NCI-H2227 (cell line): ENCODE measurements around the gene TCN1.
"Not testable (repeated sequence)": the region's sequence is repeated elsewhere in the genome, so short reads cannot be mapped to it uniquely, and the experiment has no call there.

Experiments used
- DNase-seq: peaks from one replicate; lab custom pipeline; 2025; ENCODE audit not compliant: unreplicated experiment; lab: John Stamatoyannopoulos, UW

TCN1 gene, protein sequence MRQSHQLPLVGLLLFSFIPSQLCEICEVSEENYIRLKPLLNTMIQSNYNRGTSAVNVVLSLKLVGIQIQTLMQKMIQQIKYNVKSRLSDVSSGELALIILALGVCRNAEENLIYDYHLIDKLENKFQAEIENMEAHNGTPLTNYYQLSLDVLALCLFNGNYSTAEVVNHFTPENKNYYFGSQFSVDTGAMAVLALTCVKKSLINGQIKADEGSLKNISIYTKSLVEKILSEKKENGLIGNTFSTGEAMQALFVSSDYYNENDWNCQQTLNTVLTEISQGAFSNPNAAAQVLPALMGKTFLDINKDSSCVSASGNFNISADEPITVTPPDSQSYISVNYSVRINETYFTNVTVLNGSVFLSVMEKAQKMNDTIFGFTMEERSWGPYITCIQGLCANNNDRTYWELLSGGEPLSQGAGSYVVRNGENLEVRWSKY

DNA sequence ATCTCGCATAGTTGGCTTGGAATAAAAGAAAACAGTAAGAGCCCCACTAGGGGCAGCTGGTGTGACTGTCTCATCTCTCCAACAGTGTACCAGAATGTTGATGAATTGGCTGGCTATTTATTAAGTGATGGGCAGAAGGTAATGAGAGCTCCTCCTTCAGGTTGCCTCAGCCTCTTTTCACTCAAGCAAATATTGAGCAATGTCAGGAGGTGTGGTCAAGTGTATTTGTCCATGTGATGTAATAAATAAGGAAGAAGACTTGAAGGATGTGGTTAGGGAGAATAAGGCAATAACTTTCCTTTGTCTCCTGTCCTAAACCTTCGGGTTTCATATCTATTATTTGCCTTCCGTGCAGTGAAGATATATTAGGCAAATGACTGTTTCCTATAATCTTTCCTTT is at the start of gene TCN1:
TSS of gene TCN1 (minus strand) at position 91 of the 400 bp plus-strand sequence. CDS start at position 74, 17 bp downstream.
- DNase-seq = no peak

DNA sequence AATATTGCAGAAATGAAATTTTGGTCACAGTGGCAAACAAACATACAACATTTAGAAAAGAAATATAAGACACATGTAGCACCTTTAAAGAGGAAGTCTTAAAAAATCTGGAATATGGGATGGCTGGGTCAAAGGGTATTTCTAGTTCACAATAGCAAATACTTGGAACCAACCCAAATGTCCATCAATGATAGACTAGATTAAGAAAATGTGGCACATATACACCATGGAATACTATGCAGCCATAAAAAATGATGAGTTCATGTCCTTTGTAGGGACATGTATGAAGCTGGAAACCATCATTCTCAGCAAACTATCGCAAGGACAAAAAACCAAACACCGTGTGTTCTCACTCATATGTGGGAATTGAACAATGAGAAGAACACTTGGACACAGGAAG is 37.3 kb upstream of the TCN1 start:
- DNase-seq = not testable (repeated sequence)

DNA sequence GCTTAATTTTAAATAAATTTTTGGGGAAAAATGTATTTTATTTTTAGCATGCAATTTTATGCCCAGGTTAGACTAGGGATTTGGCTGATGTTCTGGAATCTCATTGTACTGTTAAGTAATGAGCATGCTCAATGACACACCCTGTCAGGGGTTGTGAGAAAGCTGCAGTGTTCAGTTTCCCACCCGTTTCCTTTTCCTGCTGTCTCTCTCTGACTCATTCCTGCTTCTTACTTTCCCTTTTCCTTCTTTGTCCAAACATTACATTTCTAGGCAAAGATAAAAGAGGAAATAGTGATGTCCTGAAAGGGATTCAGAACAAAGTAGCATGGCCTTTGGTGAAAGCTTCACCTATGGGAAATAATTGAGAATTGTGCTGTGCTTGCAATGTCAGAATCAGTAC is 35.0 kb upstream of the TCN1 start:
- no peak for DNase-seq

DNA sequence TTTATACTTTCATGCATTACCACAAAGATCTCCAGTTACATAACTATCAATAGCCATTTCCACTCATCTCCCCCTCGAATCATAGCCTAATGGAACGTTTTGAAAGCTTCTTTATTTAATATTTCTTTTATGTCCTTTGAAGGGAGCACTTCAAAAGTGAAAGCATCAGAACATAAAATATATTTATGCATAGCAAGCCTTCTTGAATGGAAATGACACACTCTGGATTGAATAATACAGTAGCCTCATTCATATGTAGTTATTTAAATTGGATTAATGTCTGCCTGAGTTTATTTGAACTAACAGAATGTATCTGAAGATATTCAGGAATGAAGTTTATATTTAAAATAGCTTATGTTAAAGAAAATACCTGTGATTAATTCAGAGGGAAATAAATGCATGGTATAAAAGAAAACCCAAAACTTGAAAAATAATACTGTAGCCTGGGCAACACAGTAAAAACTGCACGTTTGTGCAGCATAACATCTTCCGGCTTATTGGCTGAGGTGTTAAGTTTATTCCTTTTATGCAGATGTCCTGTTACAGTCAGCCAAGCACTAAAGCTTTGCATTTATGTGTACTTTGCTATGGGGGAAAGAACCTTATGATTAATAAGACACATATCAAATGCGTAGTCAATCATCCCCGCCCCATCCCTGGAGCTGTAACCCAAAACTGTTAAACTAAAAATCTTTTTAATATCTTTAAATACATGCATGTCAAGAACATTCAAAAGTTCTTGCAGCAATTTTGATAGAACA is 34.3 kb upstream of the TCN1 start:
- DNase-seq = no peak

DNA sequence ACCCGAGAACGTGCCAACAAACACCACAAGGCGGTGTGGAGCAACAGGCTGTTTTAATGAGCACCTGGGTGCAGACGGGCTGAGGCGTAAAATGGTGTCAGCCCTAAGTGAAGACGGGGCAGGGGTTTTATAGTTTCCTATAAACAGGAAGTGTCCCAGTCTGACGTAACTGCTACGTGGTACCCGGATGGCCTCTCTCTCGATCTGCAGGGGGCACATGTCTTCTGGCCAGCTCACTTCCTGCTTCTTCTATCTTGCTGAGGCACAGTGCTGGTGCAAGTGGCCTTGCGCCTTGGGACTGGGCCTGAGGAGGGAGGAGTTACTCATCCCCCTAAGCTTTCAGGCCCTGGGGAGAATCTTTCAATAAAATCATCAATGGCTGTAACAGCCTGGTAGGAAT is 33.2 kb upstream of the TCN1 start:
- no peak for DNase-seq

DNA sequence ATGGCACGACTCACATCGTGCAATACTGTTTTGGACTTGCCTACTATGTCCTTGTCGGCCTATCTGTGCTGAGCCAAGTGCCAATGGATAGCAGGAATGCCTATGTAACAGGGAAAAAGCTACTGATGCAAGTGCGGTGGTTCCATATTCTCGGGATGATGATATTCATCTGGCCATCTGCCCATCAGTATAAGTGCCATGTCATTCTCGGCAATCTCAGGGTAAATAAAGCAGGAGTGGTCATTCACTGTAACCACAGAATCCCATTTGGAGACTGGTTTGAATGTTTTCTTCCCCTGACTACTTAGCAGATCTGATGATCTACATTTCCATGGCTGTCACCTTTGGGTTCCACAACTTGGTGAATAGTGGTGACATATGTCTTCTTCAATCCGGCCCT is 32.4 kb upstream of the TCN1 start:
- DNase-seq = no peak

DNA sequence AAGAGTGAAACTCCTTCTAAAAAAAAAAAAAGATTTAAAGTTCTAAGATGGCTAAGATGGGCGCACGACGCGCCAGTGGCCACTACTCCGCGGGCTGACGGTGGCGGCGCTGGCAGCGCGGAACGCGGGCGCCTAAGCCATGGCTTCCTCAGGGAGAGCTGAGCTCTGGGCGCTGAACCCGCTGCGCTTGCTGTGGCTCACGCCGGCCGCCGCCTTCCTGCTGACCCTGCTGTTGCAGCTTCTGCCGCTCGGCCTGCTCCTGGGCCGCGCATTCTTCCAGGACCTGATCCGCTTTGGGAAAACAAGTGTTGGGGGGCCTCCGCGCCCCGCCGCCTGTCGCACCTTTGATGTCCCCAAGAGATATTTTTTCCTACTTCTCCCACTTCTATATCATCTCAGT is 31.8 kb upstream of the TCN1 start:
- DNase-seq = no peak

DNA sequence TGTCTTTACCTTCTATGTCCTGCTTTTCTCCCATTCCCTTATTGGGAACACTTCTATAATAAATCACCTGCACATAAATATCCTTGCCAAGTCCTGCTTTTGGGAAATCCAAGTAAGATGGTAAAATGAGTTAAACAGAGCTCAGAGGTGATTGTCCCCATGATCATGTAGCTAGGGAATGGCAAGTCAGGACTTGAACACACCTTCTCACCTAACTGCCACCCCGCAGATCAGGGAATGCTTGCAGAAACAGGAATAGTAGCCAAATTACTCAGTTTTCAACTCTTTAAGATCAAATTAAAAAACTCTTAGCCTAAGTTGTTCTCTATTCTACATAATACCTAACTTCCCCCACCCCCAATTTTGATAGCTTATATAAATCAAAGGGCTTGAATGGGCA is 28.3 kb upstream of the TCN1 start:
- DNase-seq = no peak

DNA sequence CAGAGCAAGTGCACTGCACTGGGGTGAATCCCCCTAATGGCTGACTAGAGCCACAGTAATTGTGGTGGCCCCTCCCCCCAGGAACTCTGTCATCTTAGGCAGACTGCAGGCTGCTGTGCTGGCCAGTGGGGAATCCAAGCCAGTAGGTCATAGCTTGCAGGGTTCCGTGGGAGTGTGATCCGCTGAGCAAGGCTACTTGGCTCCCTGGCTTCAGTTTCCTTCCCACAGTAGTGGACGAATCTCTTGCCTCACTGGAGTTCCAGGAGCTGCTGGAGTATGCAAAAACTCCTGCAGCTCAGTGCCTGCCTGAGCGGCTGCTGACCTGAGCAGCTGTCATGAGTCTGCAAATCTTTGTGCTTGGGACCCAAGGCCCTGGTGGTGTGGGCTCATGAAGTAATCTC is 25.5 kb upstream of the TCN1 start:
- no peak for DNase-seq

DNA sequence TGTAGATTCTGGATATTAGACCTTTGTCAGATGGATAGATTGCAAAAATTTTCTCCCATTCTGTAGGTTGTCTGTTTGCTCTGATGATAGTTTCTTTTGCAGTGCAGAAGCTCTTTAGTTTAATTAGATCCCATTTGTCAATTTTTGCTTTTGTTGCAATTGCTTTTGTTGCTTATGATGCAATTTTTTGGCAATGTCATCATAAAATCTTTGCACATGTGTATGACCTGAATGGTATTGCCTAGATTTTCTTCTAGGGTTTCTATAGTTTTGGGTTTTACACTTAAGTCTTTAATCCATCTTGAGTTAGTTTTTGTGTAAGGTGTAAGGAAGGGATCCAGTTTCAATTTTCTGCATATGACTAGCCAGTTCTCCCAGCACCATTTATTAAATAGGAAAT is 20.9 kb upstream of the TCN1 start:
- not testable (repeated sequence) for DNase-seq

DNA sequence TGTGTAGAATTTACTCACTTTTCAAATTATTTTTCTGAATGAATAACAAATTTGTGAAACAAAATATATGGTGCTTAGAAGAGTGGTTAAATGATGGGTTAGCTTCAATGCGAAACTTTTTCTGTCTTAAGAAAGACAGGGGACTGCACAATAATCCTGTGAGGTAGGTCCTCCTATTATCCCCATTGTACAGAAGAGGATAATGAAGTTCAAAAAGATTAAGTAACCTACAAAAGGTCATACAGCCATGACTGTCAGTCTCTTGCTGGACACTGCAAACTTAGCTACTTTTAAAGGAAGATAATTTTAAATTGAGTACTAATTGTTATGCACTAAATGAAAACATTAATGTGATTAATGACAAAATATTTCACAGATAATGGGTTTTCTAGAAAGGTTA is 17.3 kb upstream of the TCN1 start:
- no peak for DNase-seq

DNA sequence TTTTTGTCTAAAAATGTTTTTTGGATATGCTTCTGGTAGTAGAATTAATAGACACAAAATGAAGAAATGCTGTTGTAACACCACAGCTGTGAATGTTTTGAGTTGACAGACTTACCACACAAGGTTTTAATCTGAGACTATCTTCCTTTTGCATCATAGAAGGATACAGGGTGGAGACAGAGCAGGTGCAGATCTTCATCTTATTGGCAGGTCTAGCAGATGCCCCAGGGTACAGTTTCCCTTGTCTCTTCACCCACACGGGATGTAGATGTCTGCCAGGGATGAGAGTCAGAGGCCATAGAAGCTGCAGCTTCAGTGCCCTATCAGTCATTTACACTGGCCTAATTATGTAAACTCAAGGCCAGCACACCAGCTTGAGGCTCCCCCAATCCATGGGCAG is 13.3 kb upstream of the TCN1 start:
- DNase-seq = no peak

DNA sequence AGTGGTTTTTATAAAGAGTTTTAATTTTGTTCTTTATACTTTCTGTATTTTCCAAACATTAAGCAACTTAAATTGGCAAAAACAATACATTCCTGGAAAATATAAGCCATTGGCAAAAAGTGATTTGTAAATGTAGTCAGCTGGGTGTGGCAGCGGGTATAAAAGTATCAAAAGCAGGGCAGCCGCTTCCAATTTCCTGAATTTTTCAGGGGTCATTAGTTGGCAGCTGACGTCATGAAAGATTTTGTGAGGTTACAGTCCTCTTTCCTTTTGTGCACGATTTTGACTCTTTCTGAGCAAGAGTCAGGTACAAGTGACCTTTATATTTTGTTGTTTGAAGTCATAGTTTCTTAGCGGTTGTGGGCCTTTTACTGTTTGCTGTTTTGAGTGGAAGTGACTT is 12.3 kb upstream of the TCN1 start, which contains the start of gene OOSP3:
TSS of gene OOSP3 (plus strand) at position 208 of the 400 bp plus-strand sequence. CDS start at position 235, 27 bp downstream.
- DNase-seq = no peak

DNA sequence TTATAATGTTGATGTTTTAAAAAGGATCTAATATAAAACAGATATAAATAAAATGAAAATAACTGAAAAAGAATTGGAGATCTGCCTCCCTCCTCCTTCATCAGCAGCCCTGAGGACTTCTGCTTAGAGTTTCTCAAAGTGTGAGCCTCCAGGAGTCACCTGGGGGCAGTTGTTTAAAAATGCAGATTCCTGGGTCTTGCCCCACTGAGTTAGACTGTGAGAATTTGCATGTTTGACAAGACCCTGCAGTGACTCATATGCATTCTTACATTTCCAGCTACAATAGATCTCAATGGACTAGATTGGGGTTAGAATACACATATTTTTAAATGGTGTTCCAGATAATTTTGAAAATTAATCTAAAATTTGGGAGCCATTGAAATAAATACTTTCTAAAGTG is 11.5 kb upstream of the TCN1 start:
- no peak for DNase-seq

DNA sequence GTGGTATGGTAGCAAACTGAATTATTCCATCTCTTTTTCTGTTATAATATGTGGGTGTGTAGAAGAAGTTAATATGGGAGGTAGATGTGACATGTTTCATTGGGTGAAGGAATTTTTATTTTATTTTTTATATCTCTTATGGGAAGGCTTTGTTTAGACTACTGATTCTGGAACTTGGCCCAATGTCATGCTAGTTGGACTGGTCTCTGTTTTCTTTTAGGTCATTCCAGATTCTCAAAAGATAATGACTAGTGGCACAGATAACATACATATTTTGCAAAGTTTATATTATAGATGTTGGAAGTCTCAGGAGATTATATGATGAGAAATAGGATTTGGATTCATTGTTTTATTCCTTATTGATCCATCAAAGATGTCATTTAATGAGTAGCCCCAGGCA is 11.0 kb upstream of the TCN1 start:
- no peak for DNase-seq

DNA sequence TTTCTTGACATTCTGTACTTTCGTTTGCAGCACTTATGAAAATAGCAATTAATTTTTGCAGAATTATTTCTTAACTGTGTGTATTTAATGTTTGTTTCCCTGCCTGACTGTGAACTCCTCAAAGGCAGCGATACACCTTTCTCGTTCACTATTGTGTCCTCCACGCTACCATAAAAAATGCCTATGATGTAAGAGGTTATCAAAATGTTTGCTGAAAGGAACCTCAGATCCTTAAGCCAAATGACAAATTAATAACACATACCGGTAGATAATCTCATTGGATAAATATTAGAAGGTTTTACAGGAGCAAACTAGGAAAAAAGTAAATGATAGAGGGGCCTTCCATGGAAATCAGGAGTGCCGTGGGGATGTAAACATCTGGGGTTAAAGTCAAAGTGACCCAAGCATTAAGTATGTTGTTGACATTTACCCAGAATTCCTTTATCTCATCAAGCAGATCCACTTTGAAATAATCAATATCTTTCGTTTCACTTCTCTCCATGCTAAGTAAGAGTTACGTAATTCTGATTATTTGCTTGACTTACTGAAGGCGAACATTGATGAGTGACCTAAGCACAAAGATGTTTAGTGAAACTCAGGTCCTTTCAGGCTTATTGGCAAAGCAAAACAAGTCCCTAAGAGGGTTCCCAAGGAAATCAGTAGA is 9.7 kb upstream of the TCN1 start:
- no peak for DNase-seq

DNA sequence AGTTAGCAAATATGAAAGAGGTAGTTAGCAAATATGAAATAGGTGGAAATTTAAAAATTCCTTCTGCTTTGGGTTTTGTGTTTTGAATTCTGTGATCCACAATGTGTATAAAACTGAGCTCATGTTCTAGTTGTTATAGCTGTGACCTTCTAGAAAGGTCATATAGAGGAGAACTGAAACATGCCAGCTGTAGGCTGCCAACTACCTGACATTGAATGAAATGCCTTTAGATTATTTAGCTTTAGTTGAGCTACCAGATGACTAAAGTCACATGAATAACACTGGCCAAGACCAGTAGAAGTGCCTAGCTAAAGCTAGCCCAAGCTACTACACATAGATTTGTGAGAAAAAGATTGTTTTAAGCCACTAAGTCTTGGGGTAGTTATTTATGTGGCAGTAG is 5.8 kb upstream of the TCN1 start:
- DNase-seq = no peak

DNA sequence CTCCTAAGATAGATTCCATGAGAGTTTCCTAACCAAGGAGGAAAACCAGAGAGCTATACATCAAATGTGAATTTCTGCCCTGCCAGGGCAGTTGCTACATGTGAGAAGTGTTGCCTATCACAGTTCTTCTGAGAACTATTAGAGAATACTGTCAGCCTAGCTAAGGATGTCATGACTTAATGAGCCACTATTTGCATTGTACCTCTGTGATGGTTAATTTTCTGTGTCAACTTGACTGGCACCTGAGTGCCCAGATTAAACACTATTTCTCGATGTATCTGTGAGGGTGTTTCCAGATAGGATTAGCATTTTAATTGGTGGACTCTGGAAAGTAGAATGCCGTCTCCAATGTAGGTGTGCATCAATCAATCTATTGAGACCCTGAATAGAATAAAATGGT is 1.7 kb upstream of the TCN1 start:
- DNase-seq = no peak

DNA sequence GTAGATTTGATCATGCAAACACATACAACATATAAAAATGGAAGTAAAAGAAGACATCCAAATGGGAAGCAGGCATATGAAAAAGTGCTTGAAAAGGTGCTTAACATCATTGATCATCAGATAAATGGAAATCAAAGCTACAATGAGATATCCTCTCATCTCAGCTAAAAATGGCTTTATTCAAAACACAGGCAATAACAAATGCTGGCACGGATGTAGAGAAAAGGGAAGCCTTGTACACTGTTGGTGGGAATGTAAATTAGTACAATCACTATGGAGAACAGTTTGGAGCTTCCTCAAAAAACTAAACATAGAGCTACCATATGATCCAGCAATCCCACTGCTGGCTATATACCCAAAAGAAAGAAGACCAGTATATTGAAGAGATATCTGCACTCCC is 549 bp upstream of the TCN1 start:
- no peak for DNase-seq

DNA sequence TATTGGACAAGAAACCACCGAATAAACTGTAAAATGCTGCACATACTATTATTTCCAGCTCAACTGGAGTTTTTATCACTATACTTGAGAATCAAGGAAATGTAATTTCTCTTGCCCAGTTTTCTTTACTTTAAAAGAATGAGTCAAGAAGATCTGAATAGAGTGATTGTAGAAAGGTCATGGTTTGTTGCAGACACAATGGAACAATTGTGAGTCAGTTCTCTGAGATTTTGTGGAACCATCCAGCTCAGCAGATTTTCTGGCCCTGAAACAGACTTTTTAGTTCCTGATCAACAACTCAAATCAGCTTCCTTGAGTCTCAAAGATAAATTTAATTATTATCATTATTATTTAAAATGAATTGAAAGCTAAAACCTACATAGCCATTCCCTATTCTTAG is 1.3 kb downstream of the TCN1 start:
- no peak for DNase-seq

DNA sequence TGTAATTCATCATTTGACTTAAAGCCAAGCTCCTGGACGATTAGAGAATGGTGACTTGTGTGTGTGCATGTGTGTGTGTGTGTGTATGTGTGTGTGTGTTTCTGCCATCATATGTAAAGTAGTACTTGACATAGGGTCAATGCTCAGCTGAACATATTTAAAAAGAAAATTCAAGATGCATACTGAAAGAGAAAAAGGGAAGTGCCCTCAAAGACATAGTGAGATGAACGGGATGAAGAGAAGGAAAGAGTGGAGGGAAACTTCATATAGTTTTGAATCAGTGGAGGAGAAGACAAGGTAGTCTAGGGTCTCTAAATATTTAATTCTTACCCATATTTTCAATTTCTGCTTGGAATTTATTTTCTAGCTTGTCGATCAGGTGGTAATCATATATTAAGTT is 4.0 kb downstream of the TCN1 start:
- no peak for DNase-seq

DNA sequence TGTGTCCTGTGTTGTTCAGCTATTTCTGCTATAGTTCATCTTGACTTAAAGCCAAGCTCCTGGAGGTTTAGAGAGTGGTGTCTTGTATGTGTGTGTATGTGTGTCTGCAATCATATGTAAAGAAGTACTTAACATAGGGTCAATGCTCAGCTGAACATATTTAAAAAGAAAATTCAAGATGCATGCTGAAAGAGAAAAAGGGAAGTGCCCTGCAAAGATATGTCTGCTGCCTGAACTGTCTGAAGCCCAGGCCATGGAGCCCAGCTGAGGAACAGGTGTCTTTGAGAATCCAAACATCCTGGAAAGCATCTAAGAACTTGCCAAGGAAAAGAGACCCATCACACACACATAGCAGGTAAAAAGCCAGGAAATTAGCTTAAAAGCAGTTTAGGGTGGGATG is 6.6 kb downstream of the TCN1 start:
- no peak for DNase-seq
